IPS-NIHi7 (cell line): ENCODE results near the gene SQOR.

Source experiments
- DNase-seq: peaks from one replicate; pipeline ENCODE4 v3.0.0; 2012; ENCODE audit warnings: mixed read lengths; ENCODE audit errors: extremely low spot score

The SQOR gene

GRCh38 chr15:45660231-45660979, 25.6 kb downstream of the SQOR start:
- DNase-seq, result peak; percentile 37

- peak; percentile 75 for DNase-seq
Observed at GRCh38 chr15:45662375-45662774, 27.5 kb downstream of the SQOR start.

GRCh38 chr15:45664451-45664850, 29.6 kb downstream of the SQOR start:
- DNase-seq, result no peak

GRCh38 chr15:45665261-45665660, 30.4 kb downstream of the SQOR start:
- DNase-seq, result no peak

- no peak for DNase-seq
Observed at GRCh38 chr15:45666119-45666875, 31.5 kb downstream of the SQOR start.

- no peak for DNase-seq
Observed at GRCh38 chr15:45667002-45667401, 32.2 kb downstream of the SQOR start.

- DNase-seq, result no peak
Observed at GRCh38 chr15:45668386-45668785, 33.6 kb downstream of the SQOR start.

GRCh38 chr15:45669422-45669821, 34.6 kb downstream of the SQOR start:
- DNase-seq, result no peak

- no peak for DNase-seq
Observed at GRCh38 chr15:45670091-45670490, 35.3 kb downstream of the SQOR start.

GRCh38 chr15:45670511-45670910, 35.7 kb downstream of the SQOR start:
- DNase-seq, result no peak

GRCh38 chr15:45674677-45675076, 39.8 kb downstream of the SQOR start:
- no peak for DNase-seq

- DNase-seq, result no peak
Observed at GRCh38 chr15:45677797-45678196, 43.0 kb downstream of the SQOR start.

- no peak for DNase-seq
Observed at GRCh38 chr15:45678459-45679178, 43.8 kb downstream of the SQOR start.

- DNase-seq, result no peak
Observed at GRCh38 chr15:45684533-45684932, 49.7 kb downstream of the SQOR start.

GRCh38 chr15:45689616-45690015, 54.8 kb downstream of the SQOR start:
- DNase-seq, result no peak

GRCh38 chr15:45690581-45691260, 55.9 kb downstream of the SQOR start:
- no peak for DNase-seq

GRCh38 chr15:45701108-45701507, 66.3 kb downstream of the SQOR start:
- no peak for DNase-seq

- DNase-seq, result no peak
Observed at GRCh38 chr15:45702041-45702440, 67.2 kb downstream of the SQOR start.

- DNase-seq, result peak; percentile 44
Observed at GRCh38 chr15:45703670-45704328, 69.0 kb downstream of the SQOR start.

GRCh38 chr15:45704329-45705249, 69.8 kb downstream of the SQOR start:
- peak; percentile 67 for DNase-seq
